D721Med (cell line): ENCODE measurements around the gene RARRES1.

Experiments
- DNase-seq: peaks from one replicate; pipeline ENCODE4 v3.0.0; 2011; ENCODE audit warnings: low spot score; ENCODE audit not compliant: insufficient read length
- FAIRE-seq: peaks from 2 replicates; lab custom pipeline; 2011; peaks lifted over from hg19 to GRCh38; lab: Jason Lieb, UNC
- CTCF ChIP-seq: IDR thresholded peaks from 2 replicates; pipeline ENCODE4 v1.5.1; 2012; ENCODE audit warnings: mild to moderate bottlenecking, control low read depth; ENCODE audit not compliant: insufficient read depth; ENCODE audit errors: missing control alignments

Gene RARRES1

GRCh38 chr3:158765518-158766205 is 33.4 kb upstream of the RARRES1 start:
- DNase-seq, result no peak
- no peak for TF ChIP-seq CTCF
- FAIRE-seq, result no peak

- DNase-seq (no peak), FAIRE-seq (no peak)
- no peak for TF ChIP-seq CTCF
Observed at GRCh38 chr3:158763421-158763820, 31.2 kb upstream of the RARRES1 start.

- DNase-seq (no peak), FAIRE-seq (no peak)
- no peak for TF ChIP-seq CTCF
Observed at GRCh38 chr3:158762701-158763100, 30.4 kb upstream of the RARRES1 start.

- TF ChIP-seq CTCF, result no peak
- FAIRE-seq (no peak), DNase-seq (no peak)
Observed at GRCh38 chr3:158761350-158761749, 29.1 kb upstream of the RARRES1 start.

GRCh38 chr3:158755421-158755820 is 23.2 kb upstream of the RARRES1 start:
- no peak for FAIRE-seq

GRCh38 chr3:158753854-158754253 is 21.6 kb upstream of the RARRES1 start:
- FAIRE-seq (no peak), DNase-seq (no peak)
- TF ChIP-seq CTCF, result no peak

More at GRCh38 chr3:158755421-158755820, 23.2 kb upstream of the RARRES1 start:
- TF ChIP-seq CTCF, result no peak
- DNase-seq, result no peak

- FAIRE-seq, result no peak
- no peak for DNase-seq
- TF ChIP-seq CTCF, result no peak
Observed at GRCh38 chr3:158751316-158751715, 19.1 kb upstream of the RARRES1 start.
